ENCODE data around the gene POLR2H. TPM values are rescaled to one million over a fixed set of nuclear protein-coding genes. Genes with fewer than 3 reads are reported as not detected.
A peak's percentile ranks its signal among the peaks of the same experiment; 100 is the strongest.

POLR2H gene
- total and polyA plus RNA-seq, 11 donors: 15.2 to 51.4 (median 25.2) TPM

GRCh38 chr3:184414418-184415202 lies 53.1 kb downstream of the POLR2H start:
- DNase-seq (no peak), ATAC-seq (no peak)
- WGBS, 4 donors: 81 to 88% (median 86%) methylated on average over 16 of the region's 16 CpGs
- H3K27ac ChIP-seq: no peak overlapping the region
- peaks cover 0 to 4% (median 0%) of the 10 kb centered on the region in 12 donors for H3K4me1 ChIP-seq
- no peak overlapping the region for H3K4me3 ChIP-seq
- TF ChIP-seq CTCF (IDR thresholded peaks at IDR 0.05) (no peak), POLR2A (IDR thresholded peaks at IDR 0.05) (no peak)
- H3K27me3 ChIP-seq: no peaks in the 10 kb centered on the region
- H3K9me3 ChIP-seq: no peaks in the 10 kb centered on the region
- no peaks in the 10 kb centered on the region for H3K36me3 ChIP-seq
- intact Hi-C loops (cut with DNase I): loop anchor here in 7 of 10 donors (5.0 to 10.0 kb wide), 4 partner anchors 53 to 128 kb away; no protein-coding TSS in a partner anchor

- no peak overlapping the region for H3K4me3 ChIP-seq
- peaks cover 0 to 4% (median 0%) of the 10 kb centered on the region in 12 donors for H3K4me1 ChIP-seq
- intact Hi-C loops (cut with DNase I): loop anchor here in 7 of 10 donors (5.0 to 10.0 kb wide), 4 partner anchors 52 to 127 kb away; no protein-coding TSS in a partner anchor
- H3K27ac ChIP-seq: no peak overlapping the region
- H3K36me3 ChIP-seq: no peaks in the 10 kb centered on the region
- ATAC-seq: no peak
- 67 to 75% (median 73%) methylated on average over 4 of the region's 4 CpGs for WGBS, 4 donors
- DNase-seq: no peak
- TF ChIP-seq CTCF (IDR thresholded peaks at IDR 0.05) (no peak), POLR2A (IDR thresholded peaks at IDR 0.05) (no peak)
- H3K9me3 ChIP-seq: no peaks in the 10 kb centered on the region
- no peaks in the 10 kb centered on the region for H3K27me3 ChIP-seq
Measured at GRCh38 chr3:184415203-184415490, 53.6 kb downstream of the POLR2H start.

- Histone ChIP-seq H3K9me3 (peaks cover 0 to 8% (median 0%) of the 10 kb centered on the region in 12 donors), H3K27me3 (no peaks in the 10 kb centered on the region), H3K36me3 (no peaks in the 10 kb centered on the region), H3K4me3 (no peak overlapping the region), H3K27ac (no peak overlapping the region), H3K4me1 (peaks cover 0 to 4% (median 0%) of the 10 kb centered on the region in 12 donors)
- TF ChIP-seq CTCF (IDR thresholded peaks at IDR 0.05) (peak; percentile 63 to 88 (median 82)), POLR2A (IDR thresholded peaks at IDR 0.05) (no peak)
- 36 to 44% (median 38%) methylated on average over 14 of the region's 14 CpGs for WGBS, 4 donors
- DNase-seq: peak; percentile 59 to 83 (median 69)
- intact Hi-C loops (cut with DNase I): loop anchor here in 8 of 10 donors (2.0 to 10.0 kb wide), 7 partner anchors 50 to 127 kb away; no protein-coding TSS in a partner anchor
- ATAC-seq: peak; percentile 47 to 93 (median 90)
Measured at GRCh38 chr3:184417619-184418327, 56.3 kb downstream of the POLR2H start.

Other genes with a start within 250 kb of the POLR2H start
- 10 to 100 TPM; 24.5 to 39.0 (median 30.9) TPM for gene EIF2B5, start 226.4 kb upstream of the POLR2H start, total RNA-seq
- gene EIF2B5, start 226.4 kb upstream of the POLR2H start, polyA plus RNA-seq: 10 to 100 TPM; 28.5 to 58.2 TPM
- gene DVL3, start 206.3 kb upstream of the POLR2H start, total RNA-seq: 10 to 100 TPM; 53.4 to 94.2 (median 70.9) TPM
- gene DVL3, start 206.3 kb upstream of the POLR2H start, polyA plus RNA-seq: 10 to 100 TPM; 36.3 to 59.8 TPM
- 100 to 1,000 TPM; 225 to 400 (median 337) TPM for gene AP2M1, start 186.9 kb upstream of the POLR2H start, total RNA-seq
- gene AP2M1, start 186.9 kb upstream of the POLR2H start, polyA plus RNA-seq: 100 to 1,000 TPM; 291 to 431 TPM
- 10 to 100 TPM; 58.2 to 81.9 (median 69.2) TPM for gene ABCF3, start 175.5 kb upstream of the POLR2H start, total RNA-seq
- gene ABCF3, start 175.5 kb upstream of the POLR2H start, polyA plus RNA-seq: 10 to 100 TPM; 63.4 to 80.5 TPM
- not detected for gene VWA5B2, start 132.1 kb upstream of the POLR2H start, total RNA-seq
- gene VWA5B2, start 132.1 kb upstream of the POLR2H start, polyA plus RNA-seq: under 1 TPM in 1 of 2 donors, not detected in 1; 0.11 TPM
- 10 to 100 TPM; 10.9 to 49.1 (median 17.0) TPM for gene ALG3, start 112.7 kb upstream of the POLR2H start, total RNA-seq
- 10 to 100 TPM; 15.5 to 68.1 TPM for gene ALG3, start 112.7 kb upstream of the POLR2H start, polyA plus RNA-seq
- gene EEF1AKMT4, start 112.0 kb upstream of the POLR2H start, total RNA-seq: 1 to 10 TPM in 7 of 9 donors, under 1 TPM in 2; 0.66 to 4.2 (median 2.1) TPM
- gene EEF1AKMT4, start 112.0 kb upstream of the POLR2H start, polyA plus RNA-seq: 10 to 100 TPM in 1 of 2 donors, 1 to 10 TPM in 1; 1.9 to 16.7 TPM
- gene CAMK2N2, start 100.2 kb upstream of the POLR2H start, total RNA-seq: under 1 TPM in 4 of 9 donors, not detected in 5; 0.17 to 0.37 (median 0.29) TPM
- gene CAMK2N2, start 100.2 kb upstream of the POLR2H start, polyA plus RNA-seq: under 1 TPM in 1 of 2 donors, not detected in 1; 0.14 TPM
- under 1 TPM in 1 of 9 donors, not detected in 8; 0.10 TPM for gene ECE2, start 85.7 kb upstream of the POLR2H start, total RNA-seq
- gene ECE2, start 85.7 kb upstream of the POLR2H start, polyA plus RNA-seq: not detected
- gene PSMD2, start 62.5 kb upstream of the POLR2H start, total RNA-seq: 100 to 1,000 TPM; 198 to 314 (median 232) TPM
- gene PSMD2, start 62.5 kb upstream of the POLR2H start, polyA plus RNA-seq: 100 to 1,000 TPM in 1 of 2 donors, 10 to 100 TPM in 1; 82.3 to 443 TPM
- 100 to 1,000 TPM; 211 to 406 (median 229) TPM for gene EIF4G1, start 47.1 kb upstream of the POLR2H start, total RNA-seq
- 100 to 1,000 TPM; 178 to 407 TPM for gene EIF4G1, start 47.1 kb upstream of the POLR2H start, polyA plus RNA-seq
- 10 to 100 TPM; 21.9 to 53.2 (median 30.9) TPM for gene FAM131A, start 24.1 kb upstream of the POLR2H start, total RNA-seq
- 10 to 100 TPM; 24.1 to 36.9 TPM for gene FAM131A, start 24.1 kb upstream of the POLR2H start, polyA plus RNA-seq
- gene CLCN2, start 105 bp upstream of the POLR2H start, total RNA-seq: 1 to 10 TPM; 1.3 to 3.6 (median 2.0) TPM
- gene CLCN2, start 105 bp upstream of the POLR2H start, polyA plus RNA-seq: 1 to 10 TPM; 1.2 to 2.7 TPM
- under 1 TPM in 4 of 9 donors, not detected in 5; 0.12 to 0.68 (median 0.29) TPM for gene THPO, start 16.5 kb downstream of the POLR2H start, total RNA-seq
- under 1 TPM; 0.19 to 0.36 TPM for gene THPO, start 16.5 kb downstream of the POLR2H start, polyA plus RNA-seq
- gene CHRD, start 18.3 kb downstream of the POLR2H start, total RNA-seq: 1 to 10 TPM; 2.0 to 7.4 (median 4.8) TPM
- 1 to 10 TPM; 3.9 to 6.3 TPM for gene CHRD, start 18.3 kb downstream of the POLR2H start, polyA plus RNA-seq
- 1 to 10 TPM in 8 of 9 donors, under 1 TPM in 1; 1.00 to 4.6 (median 2.4) TPM for gene EPHB3, start 200.1 kb downstream of the POLR2H start, total RNA-seq
- gene EPHB3, start 200.1 kb downstream of the POLR2H start, polyA plus RNA-seq: 1 to 10 TPM; 1.4 TPM